NCI-H146 treated with DMSO at 0.1 percent for 48 hours (cell line): Measurements from ENCODE around the gene ATP23.

ENCODE experiments used
- DNase-seq: peaks from one replicate; lab custom pipeline; 2025; ENCODE audit not compliant: unreplicated experiment; lab: John Stamatoyannopoulos, UW

The ATP23 gene

GRCh38 chr12:57966536-57966935, 25.2 kb downstream of the ATP23 start:
- no peak for DNase-seq

GRCh38 chr12:57983146-57983857, 41.9 kb downstream of the ATP23 start:
- DNase-seq, result peak; percentile 28

GRCh38 chr12:57983858-57984505, 42.6 kb downstream of the ATP23 start:
- DNase-seq, result no peak

- no peak for DNase-seq
These were observed 43.3 kb downstream of the ATP23 start for GRCh38 chr12:57984629-57985151.

- DNase-seq, result no peak
These were observed 44.3 kb downstream of the ATP23 start for GRCh38 chr12:57985685-57986084.

- no peak for DNase-seq
These were observed 48.5 kb downstream of the ATP23 start for GRCh38 chr12:57989838-57990237.

GRCh38 chr12:57990241-57990883, 49.0 kb downstream of the ATP23 start:
- no peak for DNase-seq

- no peak for DNase-seq
These were observed 50.6 kb downstream of the ATP23 start for GRCh38 chr12:57992001-57992400.

- DNase-seq, result no peak
These were observed 51.7 kb downstream of the ATP23 start for GRCh38 chr12:57993030-57993429.

- no peak for DNase-seq
These were observed 52.5 kb downstream of the ATP23 start for GRCh38 chr12:57993834-57994233.

- no peak for DNase-seq
These were observed 55.2 kb downstream of the ATP23 start for GRCh38 chr12:57996520-57996919.

GRCh38 chr12:57998251-57998650, 56.9 kb downstream of the ATP23 start:
- DNase-seq, result no peak

GRCh38 chr12:58000499-58000898, 59.1 kb downstream of the ATP23 start:
- no peak for DNase-seq

GRCh38 chr12:58007875-58008274, 66.5 kb downstream of the ATP23 start:
- no peak for DNase-seq

- DNase-seq, result no peak
These were observed 67.3 kb downstream of the ATP23 start for GRCh38 chr12:58008634-58009033.
